HCT116 (cell line): ENCODE results near the gene SLC30A7. TPM values are rescaled to one million over a fixed set of nuclear protein-coding genes. Genes with fewer than 3 reads are reported as not detected.

ENCODE experiments used
- ATAC-seq: fragments of 200-7000 bp; cut with Tn5 transposase; 2 replicates; pipeline ENCODE4 v1.9.1; 2020; ENCODE audit warnings: mild to moderate bottlenecking, moderate library complexity
- BruUV-seq: library from RNA; stranded (reverse); fragments of 400-500 nt; replicated peaks from 2 replicates; lab custom pipeline; 2021; lab: Mats Ljungman, UMichigan
- CTCF ChIA-PET: fragments of 300-600 bp; sonication (Branson Sonifier 250); formaldehyde crosslinking; loops from one replicate; lab custom pipeline; 2021; ENCODE audit warnings: antibody characterized with exemption; lab: Charles Lee
- POLR2A ChIA-PET: fragments of 300-600, 350-600 bp; sonication (Branson Sonifier 250); formaldehyde crosslinking; loops from one replicate; lab custom pipeline; 2021; ENCODE audit warnings: antibody characterized with exemption; lab: Charles Lee
- RAD21 ChIA-PET, 2 experiments: fragments of 300-600 bp; sonication (Branson Sonifier 250); formaldehyde crosslinking; loops; one replicate each; lab custom pipeline; 2023; ENCODE audit warnings: low total read pairs in 2 of 2; ENCODE audit not compliant: uncharacterized antibody in 2 of 2, unreplicated experiment in 2 of 2, low non-redundant PET in 1 of 2; lab: Charles Lee
- DNase-seq: peaks from one replicate; pipeline ENCODE4 v3.0.0-alpha.2; 2010; ENCODE audit warnings: low read depth, low spot score
- H2AFZ ChIP-seq: fragments of 200-600 bp; shearing (Covaris generic), sonication (generic); 2 replicates; pipeline ENCODE4 v1.6.1; 2017; ENCODE audit warnings: low read depth, mixed run types, mixed read lengths, antibody characterized with exemption, low read length; ENCODE audit not compliant: poor library complexity, severe bottlenecking
- H3K27ac ChIP-seq: 2 replicates; pipeline ENCODE4 v1.5.1; 2012; ENCODE audit warnings: low read depth, low read length
- H3K27me3 ChIP-seq: fragments of 200-600 bp; sonication (generic); 2 replicates; pipeline ENCODE4 v1.6.1; 2016; ENCODE audit warnings: mixed run types, low read length, mixed read lengths; ENCODE audit not compliant: insufficient read depth
- H3K36me3 ChIP-seq, 2 experiments: fragments of 200-500 bp in 1 of 2; fragments of 200-600 bp in 1 of 2; sonication (Bioruptor generic) in 1 of 2; sonication (generic) in 1 of 2; 2 replicates each; pipeline versions ENCODE4 v1.5.1 to v1.6.1; 2014 to 2016; ENCODE audit warnings: low read length in 2 of 2, inconsistent platforms in 1 of 2, mixed read lengths in 1 of 2, mixed run types in 1 of 2; ENCODE audit not compliant: insufficient read depth in 2 of 2, control insufficient read depth in 1 of 2
- H3K4me1 ChIP-seq, 2 experiments: fragments of 200-600 bp in 1 of 2; sonication (generic) in 1 of 2; 2 replicates each; pipeline versions ENCODE4 v1.5.1 to v1.6.1; 2012 to 2017; ENCODE audit warnings: low read length in 2 of 2, inconsistent platforms in 1 of 2, mild to moderate bottlenecking in 1 of 2, mixed read lengths in 1 of 2, mixed run types in 1 of 2, moderate library complexity in 1 of 2; ENCODE audit not compliant: insufficient read depth in 2 of 2, control insufficient read depth in 1 of 2
- H3K4me2 ChIP-seq: fragments of 200-600 bp; sonication (generic); 2 replicates; pipeline ENCODE4 v1.6.1; 2017; ENCODE audit warnings: mixed run types, low read length, mixed read lengths
- H3K4me3 ChIP-seq, 2 experiments: fragments of 200-600 bp in 1 of 2; sonication (generic) in 1 of 2; replicated peaks in 1 of 2; 2 replicates each; pipeline ENCODE4 v1.5.1; 2011 to 2016; ENCODE audit warnings: low read length in 2 of 2, control low read depth in 1 of 2, low read depth in 1 of 2, mild to moderate bottlenecking in 1 of 2, mixed read lengths in 1 of 2, mixed run types in 1 of 2
- H3K79me2 ChIP-seq: fragments of 200-600 bp; sonication (generic); 2 replicates; pipeline ENCODE4 v1.6.1; 2017; ENCODE audit warnings: mild to moderate bottlenecking, mixed run types, low read length, moderate library complexity, mixed read lengths; ENCODE audit not compliant: insufficient read depth
- H3K9ac ChIP-seq: fragments of 200-600 bp; sonication (generic); 2 replicates; pipeline ENCODE4 v1.6.1; 2016; ENCODE audit warnings: low read length, mixed read lengths
- H3K9me2 ChIP-seq: fragments of 200-600 bp; sonication (generic), shearing (Covaris generic); 2 replicates; pipeline ENCODE4 v1.6.1; 2017; ENCODE audit warnings: mixed run types, mild to moderate bottlenecking, moderate library complexity; ENCODE audit not compliant: insufficient read depth
- H3K9me3 ChIP-seq, 2 experiments: fragments of 200-500 bp in 1 of 2; fragments of 200-600 bp in 1 of 2; sonication (Bioruptor generic) in 1 of 2; sonication (generic) in 1 of 2; 2 replicates each; pipeline ENCODE4 v1.6.1; 2014 to 2017; ENCODE audit warnings: low read length in 2 of 2, mixed read lengths in 2 of 2, inconsistent platforms in 1 of 2, low read depth in 1 of 2, mild to moderate bottlenecking in 1 of 2, mixed run types in 1 of 2, moderate library complexity in 1 of 2; ENCODE audit not compliant: control insufficient read depth in 1 of 2, insufficient read depth in 1 of 2
- H4K20me1 ChIP-seq: fragments of 200-600 bp; sonication (generic), shearing (Covaris generic); 2 replicates; pipeline ENCODE4 v1.6.1; 2017; ENCODE audit warnings: mixed run types, mild to moderate bottlenecking, moderate library complexity; ENCODE audit not compliant: insufficient read depth
- JUND ChIP-seq: IDR thresholded peaks from 2 replicates; pipeline ENCODE4 v1.6.1; 2012
- MAX ChIP-seq: IDR thresholded peaks from 2 replicates; pipeline ENCODE4 v1.6.1; 2012
- POLR2A ChIP-seq: IDR thresholded peaks from 2 replicates; pipeline ENCODE4 v1.7.0; 2011; ENCODE audit warnings: borderline replicate concordance; ENCODE audit not compliant: insufficient read depth, insufficient read length; ENCODE audit errors: extremely low read depth
- intact Hi-C: fragments of 100-400 bp; cut with micrococcal nuclease; formaldehyde crosslinking; loops from 2 replicates; pipeline ENCODE4 v1.10.0; 2022
- total RNA-seq: library from RNA; stranded (reverse); gene quantifications from one replicate; pipeline ENCODE4 v1.2.1, GENCODE V29; 2021; ENCODE audit not compliant: unreplicated experiment
- TF ChIP-seq, protein P1 (sequence below), 3 experiments: fragments of 200-600 bp in 1 of 3; sonication (generic) in 1 of 3; IDR thresholded peaks in 2 of 3; conservative IDR thresholded peaks in 1 of 3; 2 replicates each; pipeline ENCODE4 v1.5.1; 2012 to 2017; ENCODE audit warnings: low read depth in 2 of 3, low read length in 2 of 3, antibody characterized with exemption in 1 of 3, borderline replicate concordance in 1 of 3, control low read depth in 1 of 3, mild to moderate bottlenecking in 1 of 3, mixed read lengths in 1 of 3, mixed run types in 1 of 3, moderate library complexity in 1 of 3; ENCODE audit not compliant: insufficient read depth in 1 of 3

SLC30A7 gene
- total RNA-seq, 1 experiment from 2014 or later, result 23.3 TPM

GRCh38 chr1:101026430-101026788 lies 130.5 kb downstream of the SLC30A7 start:
- peak overlapping the region; percentile 81 for H3K4me2 ChIP-seq
- BruUV-seq, result no TSS peak
- ChIA-PET POLR2A (interaction anchor here (1.4 kb wide), 1 partner anchor 9 kb away, joined by 3 read pairs; no protein-coding TSS in a partner anchor), RAD21 (no interaction called here), CTCF (no interaction called here)
- H4K20me1 ChIP-seq, result no peaks in the 10 kb centered on the region
- peaks cover 64% of the 10 kb centered on the region for H3K79me2 ChIP-seq
- H2AFZ ChIP-seq, result peak overlapping the region; percentile 28
- H3K9me2 ChIP-seq, result no peaks in the 10 kb centered on the region
- peaks cover 4 to 12% of the 10 kb centered on the region in 2 experiments; a peak in 3 of 4 replicates for H3K4me1 ChIP-seq
- ATAC-seq (no peak), DNase-seq (no peak)
- H3K4me3 ChIP-seq, result peak overlapping the region; percentile 89 to 92
- H3K9ac ChIP-seq, result peak overlapping the region; percentile 76
- H3K9me3 ChIP-seq, result no peaks in the 10 kb centered on the region
- intact Hi-C loops, result loop anchor here (10.0 kb wide), 2 partner anchors 208 to 258 kb away; partner anchors contain the start of gene S1PR1
- H3K27me3 ChIP-seq, result no peaks in the 10 kb centered on the region
- no peaks in the 10 kb centered on the region for H3K36me3 ChIP-seq
- TF ChIP-seq, protein P1, sequence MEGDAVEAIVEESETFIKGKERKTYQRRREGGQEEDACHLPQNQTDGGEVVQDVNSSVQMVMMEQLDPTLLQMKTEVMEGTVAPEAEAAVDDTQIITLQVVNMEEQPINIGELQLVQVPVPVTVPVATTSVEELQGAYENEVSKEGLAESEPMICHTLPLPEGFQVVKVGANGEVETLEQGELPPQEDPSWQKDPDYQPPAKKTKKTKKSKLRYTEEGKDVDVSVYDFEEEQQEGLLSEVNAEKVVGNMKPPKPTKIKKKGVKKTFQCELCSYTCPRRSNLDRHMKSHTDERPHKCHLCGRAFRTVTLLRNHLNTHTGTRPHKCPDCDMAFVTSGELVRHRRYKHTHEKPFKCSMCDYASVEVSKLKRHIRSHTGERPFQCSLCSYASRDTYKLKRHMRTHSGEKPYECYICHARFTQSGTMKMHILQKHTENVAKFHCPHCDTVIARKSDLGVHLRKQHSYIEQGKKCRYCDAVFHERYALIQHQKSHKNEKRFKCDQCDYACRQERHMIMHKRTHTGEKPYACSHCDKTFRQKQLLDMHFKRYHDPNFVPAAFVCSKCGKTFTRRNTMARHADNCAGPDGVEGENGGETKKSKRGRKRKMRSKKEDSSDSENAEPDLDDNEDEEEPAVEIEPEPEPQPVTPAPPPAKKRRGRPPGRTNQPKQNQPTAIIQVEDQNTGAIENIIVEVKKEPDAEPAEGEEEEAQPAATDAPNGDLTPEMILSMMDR (IDR thresholded peaks at IDR 0.05 in 2 of 3, conservative IDR thresholded peaks at IDR 0.05 in 1 of 3; ENCODE audit: borderline replicate concordance in 1 of 3, insufficient read depth in 1 of 3, low read depth in 2 of 3, low read length in 2 of 3), result no peak
- TF ChIP-seq POLR2A (no peak), MAX (no peak)
- H3K27ac ChIP-seq, result peak overlapping the region; percentile 49; the same call in 1 of the 2 replicates

GRCh38 chr1:101027194-101027772 lies 131.4 kb downstream of the SLC30A7 start:
- Histone ChIP-seq H3K9me3 (no peaks in the 10 kb centered on the region), H3K27ac (no peak overlapping the region), H3K9ac (no peak overlapping the region), H3K4me2 (peak overlapping the region; percentile 81), H3K4me3 (peak overlapping the region in 1 of 2 experiments; percentile 92; a peak in 1 of 4 replicates), H3K79me2 (peaks cover 66% of the 10 kb centered on the region), H3K36me3 (no peaks in the 10 kb centered on the region), H4K20me1 (no peaks in the 10 kb centered on the region), H3K27me3 (no peaks in the 10 kb centered on the region), H3K9me2 (no peaks in the 10 kb centered on the region), H2AFZ (no peak overlapping the region), H3K4me1 (peaks cover 4 to 12% of the 10 kb centered on the region in 2 experiments; a peak in 3 of 4 replicates)
- no TSS peak for BruUV-seq
- ChIA-PET POLR2A (no interaction called here), RAD21 (no interaction called here), CTCF (no interaction called here)
- ATAC-seq, result no peak
- intact Hi-C loops, result loop anchor here (10.0 kb wide), 2 partner anchors 208 to 258 kb away; partner anchors contain the start of gene S1PR1
- no peak for DNase-seq
- no peak for TF ChIP-seq JUND
